HL-60/S4 treated with retinoic acid at 250 ng/mL for 4 days and 3 days (cell line): Measurements from ENCODE around the gene ONECUT3.
"Not testable (repeated sequence)": the region's sequence is repeated elsewhere in the genome, so short reads cannot be mapped to it uniquely, and the experiment has no call there.

ENCODE experiments used
- in situ Hi-C: fragments of 300-500 bp; cut with MboI; formaldehyde crosslinking; loops from 2 replicates; pipeline ENCODE4 v1.7.0; 2022; ENCODE audit warnings: low sequenced_read_pairs

Gene ONECUT3

DNA sequence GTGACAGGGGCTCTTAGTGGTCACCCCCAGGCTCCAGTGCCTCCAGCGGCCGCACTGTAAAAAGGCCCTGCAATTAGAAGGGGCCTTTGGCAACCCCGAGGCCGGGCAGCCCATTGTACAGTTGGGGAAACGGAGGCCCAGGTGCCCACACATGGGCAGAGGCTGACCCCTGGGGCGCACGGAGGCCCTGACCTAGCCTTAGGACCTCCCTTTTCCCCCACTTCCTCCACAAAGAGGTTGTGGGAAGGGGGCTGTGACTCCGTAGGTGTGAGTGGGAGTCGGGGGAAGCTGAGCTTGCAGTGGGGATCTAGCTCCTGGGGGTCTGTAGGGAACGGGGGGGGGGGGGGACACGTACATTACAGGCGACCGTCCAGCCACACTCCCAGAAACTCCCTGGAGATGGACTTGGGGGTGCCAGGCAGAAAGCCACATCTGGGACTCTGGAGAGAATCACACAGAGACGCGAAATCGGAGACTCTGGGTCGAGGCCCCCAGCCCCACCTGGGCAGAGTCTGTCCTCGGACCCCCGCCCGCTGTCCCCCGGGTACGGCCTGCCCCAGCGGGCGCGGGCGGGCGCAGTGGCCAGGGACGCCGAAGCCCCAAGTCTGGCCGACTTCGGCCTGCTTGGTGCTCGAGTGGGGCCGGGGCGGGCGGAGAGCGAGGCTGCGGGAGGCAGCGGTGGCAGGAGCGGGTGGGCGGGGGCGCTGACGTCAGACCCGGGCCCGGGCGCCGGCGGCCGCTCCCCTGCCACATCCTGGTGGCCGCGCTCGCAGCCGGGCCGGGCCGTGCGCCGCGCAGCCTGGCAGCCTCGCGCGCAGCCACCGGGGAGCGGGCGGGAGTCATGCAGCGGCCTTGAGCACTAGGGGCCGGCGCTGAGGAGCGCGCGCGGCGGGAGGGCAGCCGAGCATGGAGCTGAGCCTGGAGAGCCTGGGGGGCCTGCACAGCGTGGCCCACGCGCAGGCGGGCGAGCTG, at the start of gene ONECUT3:
Gene ONECUT3 (plus strand): TSS at position 750 of the 972 bp plus-strand sequence. CDS start 157 bp downstream, at position 907.
- in situ Hi-C loops: no loop called here

DNA sequence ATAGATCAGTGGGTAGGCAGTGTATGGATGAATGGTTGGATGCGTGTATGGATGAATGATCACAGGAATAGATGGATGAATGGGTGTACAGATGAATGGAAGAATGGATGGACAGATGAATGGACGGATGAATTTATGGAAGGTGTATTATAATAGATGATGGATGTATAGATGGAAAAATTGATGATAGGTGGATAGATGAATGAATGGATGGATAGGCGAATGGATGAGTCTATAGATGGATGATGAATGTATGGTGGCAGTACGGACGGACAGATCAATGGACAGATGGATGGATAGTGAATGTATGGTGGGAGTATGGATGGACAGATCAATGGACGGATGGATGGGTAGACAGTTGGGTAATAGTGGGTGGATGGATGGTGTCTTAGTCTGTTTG, 49.0 kb upstream of the ONECUT3 start:
- in situ Hi-C loops: no loop called here

GRCh38 chr19:1705367-1705766, 47.9 kb upstream of the ONECUT3 start:
- in situ Hi-C loops: no loop called here

- in situ Hi-C loops: not testable (repeated sequence)
These were observed 46.7 kb upstream of the ONECUT3 start for GRCh38 chr19:1706646-1707045.

GRCh38 chr19:1707240-1707639, 46.1 kb upstream of the ONECUT3 start:
- in situ Hi-C loops: no loop called here

DNA sequence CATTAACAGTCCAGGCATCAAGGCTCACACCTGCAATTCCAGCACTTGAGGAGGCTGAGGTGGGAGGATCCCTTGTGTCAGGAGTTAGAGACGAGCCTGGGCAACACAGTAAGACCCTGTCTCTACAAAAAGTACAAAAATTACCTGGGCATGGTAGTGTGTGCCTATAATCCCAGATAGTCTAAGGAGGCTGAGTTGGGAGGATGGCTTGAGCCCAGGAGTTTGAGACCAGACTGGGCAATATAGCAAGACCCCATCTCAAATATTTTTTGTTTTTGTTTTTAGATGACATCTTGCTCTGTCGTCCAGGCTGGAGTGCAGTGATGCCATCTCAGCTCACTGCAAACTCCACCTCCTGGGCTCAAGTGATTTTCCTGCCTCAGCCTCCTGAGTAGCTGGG, 40.1 kb upstream of the ONECUT3 start:
- in situ Hi-C loops: no loop called here

GRCh38 chr19:1715540-1715939, 37.8 kb upstream of the ONECUT3 start:
- in situ Hi-C loops: no loop called here

GRCh38 chr19:1717200-1717969, 35.9 kb upstream of the ONECUT3 start:
- in situ Hi-C loops: no loop called here

DNA sequence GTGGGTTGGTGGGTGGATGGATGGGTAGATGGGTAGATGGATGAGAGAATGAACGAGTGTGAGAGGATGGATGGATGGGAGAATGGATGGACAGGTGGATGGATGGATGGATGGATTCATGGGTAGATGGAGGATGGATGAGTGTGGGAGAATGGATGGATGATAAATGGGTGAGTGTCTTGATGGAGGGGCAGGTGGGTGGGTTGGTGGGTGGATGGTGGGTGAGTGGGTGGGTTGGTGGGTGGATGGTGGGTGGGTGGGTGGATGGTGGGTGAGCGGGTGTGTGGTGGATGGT, 35.4 kb upstream of the ONECUT3 start:
- in situ Hi-C loops: no loop called here

- in situ Hi-C loops: no loop called here
These were observed 34.6 kb upstream of the ONECUT3 start for GRCh38 chr19:1718420-1719291.

DNA sequence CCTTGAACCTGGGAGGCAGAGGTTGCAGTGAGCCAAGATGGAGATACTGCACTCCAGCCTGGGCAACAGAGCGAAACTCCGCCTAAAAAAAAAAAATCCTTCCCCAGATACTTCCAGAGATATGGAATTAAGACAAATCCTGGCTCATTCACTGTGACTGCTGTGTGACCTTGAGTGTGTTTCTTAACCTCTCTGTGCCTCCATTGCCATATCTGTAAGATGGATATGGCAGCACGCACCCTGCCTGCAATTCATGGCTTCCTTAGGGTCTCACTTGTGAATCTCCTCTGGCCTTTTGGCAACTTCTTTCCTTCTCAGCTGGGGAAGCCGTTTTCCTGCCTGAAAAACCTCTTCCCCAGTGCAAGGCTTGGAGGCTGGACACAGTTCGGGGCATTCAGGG, 33.8 kb upstream of the ONECUT3 start:
- in situ Hi-C loops: no loop called here

GRCh38 chr19:1720237-1720636, 33.1 kb upstream of the ONECUT3 start:
- in situ Hi-C loops: no loop called here

GRCh38 chr19:1725100-1726064, 27.9 kb upstream of the ONECUT3 start:
- in situ Hi-C loops: no loop called here

DNA sequence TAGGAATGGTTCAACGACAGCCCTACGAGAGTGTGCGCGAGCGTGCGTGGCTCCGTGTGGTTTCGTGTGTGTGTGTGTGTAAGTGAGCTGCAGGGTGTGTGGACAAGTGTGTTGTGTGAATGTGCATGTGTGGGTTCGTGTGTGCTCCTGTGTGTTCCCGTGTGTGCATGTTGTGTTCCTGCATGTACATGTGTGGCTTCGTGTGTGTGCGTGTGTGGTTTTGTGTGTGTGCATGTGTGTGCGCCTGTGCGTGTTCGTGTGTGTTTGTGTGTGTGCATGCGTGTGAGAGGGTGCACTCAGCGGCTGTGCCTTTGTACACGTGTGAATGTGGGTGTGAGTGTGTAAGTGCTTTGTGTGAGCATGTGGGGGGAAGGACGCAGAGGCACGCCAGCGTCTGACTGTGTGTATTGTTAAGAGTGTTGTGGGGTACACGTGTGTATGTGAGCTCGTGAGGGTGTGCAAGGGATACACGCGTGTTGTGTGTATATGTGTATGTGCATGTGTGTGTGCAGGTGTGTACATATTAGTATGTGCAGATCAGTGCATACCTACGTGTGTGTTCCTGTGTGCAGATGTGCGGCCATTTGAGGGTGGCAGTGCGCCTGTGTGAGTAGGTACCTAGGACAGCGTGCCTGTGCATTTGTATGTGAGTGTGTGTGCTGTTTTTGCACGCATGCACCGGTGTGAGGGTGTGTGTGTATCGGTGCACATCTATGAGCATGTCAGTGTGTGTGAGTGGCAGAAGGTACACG, 24.3 kb upstream of the ONECUT3 start:
- in situ Hi-C loops: no loop called here

GRCh38 chr19:1729568-1729925, 23.8 kb upstream of the ONECUT3 start:
- in situ Hi-C loops: no loop called here

GRCh38 chr19:1730157-1730556, 23.1 kb upstream of the ONECUT3 start:
- in situ Hi-C loops: no loop called here

DNA sequence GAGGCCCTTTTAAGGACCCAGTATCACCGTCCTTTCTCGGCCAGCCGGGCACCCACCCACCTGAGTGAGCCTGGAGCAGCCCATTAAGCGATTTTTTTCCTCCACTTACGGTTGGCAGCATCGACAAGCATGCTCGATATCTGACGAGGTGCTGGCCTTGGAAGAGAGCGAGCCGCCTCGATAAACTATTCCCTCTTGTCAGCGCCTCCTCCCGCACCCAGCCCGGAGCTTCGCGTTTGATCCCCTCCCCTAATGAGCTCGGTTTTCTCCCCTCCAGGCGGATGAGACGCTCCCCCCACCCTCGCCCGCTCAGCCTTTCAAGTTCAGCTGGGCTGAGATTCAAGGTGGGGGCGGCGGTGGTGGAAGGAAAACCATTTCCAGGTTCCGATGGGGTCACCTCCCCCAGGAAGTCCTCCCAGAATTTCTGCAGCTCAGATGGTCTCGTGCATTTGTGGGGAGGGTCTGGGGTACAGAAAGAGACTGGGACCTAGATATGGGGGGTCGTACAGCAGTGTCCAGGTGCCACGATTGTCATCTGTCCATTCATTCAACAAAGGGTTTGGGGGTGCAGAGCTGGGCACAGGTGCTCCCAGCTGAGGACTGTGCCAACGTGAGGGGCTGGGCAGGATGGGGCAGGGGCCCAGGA, 18.9 kb upstream of the ONECUT3 start:
- in situ Hi-C loops: no loop called here

GRCh38 chr19:1736280-1736679, 17.0 kb upstream of the ONECUT3 start:
- in situ Hi-C loops: no loop called here

DNA sequence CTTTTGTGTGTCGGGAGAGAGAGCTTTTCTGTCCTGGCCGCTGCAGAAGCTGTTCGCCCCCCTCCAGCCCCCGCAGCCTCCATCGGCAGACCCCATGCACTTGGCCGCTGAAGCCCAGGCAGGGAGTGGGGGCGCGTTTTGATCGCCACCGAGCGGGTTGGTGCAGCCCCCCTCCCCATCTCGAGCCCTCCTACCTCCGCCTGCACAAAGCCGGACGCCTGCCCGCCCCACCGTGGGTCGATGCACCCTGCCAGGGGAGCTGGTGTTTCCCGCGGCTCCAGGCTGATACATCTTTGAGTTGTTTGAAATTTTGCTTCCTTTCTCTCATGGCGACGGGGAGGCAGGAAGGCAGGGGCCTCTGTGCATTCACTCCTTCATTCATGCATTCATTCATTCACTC, 16.4 kb upstream of the ONECUT3 start:
- in situ Hi-C loops: no loop called here
